Stimulated activated naive CD4-positive, alpha-beta T cell (primary cell): ENCODE data around the gene HELZ2.

Source experiments
- DNase-seq, 6 experiments: peaks; one replicate each; lab custom pipeline; 2025; lab: John Stamatoyannopoulos, UW

HELZ2 gene

GRCh38 chr20:63553933-63554290, 20.1 kb downstream of the HELZ2 start, which contains the start of gene FNDC11:
Gene FNDC11, plus strand, starts transcription at chr20:63554159. Its CDS starts 1,505 bp downstream, at chr20:63555664.
- peak in 4 of 6 experiments; percentile 36 to 65 (median 52) for DNase-seq

GRCh38 chr20:63553251-63553932, 20.6 kb downstream of the HELZ2 start:
- peak; percentile 80 to 98 (median 93) for DNase-seq

GRCh38 chr20:63552481-63553249, 21.4 kb downstream of the HELZ2 start:
- peak in 5 of 6 experiments; percentile 36 to 92 (median 76) for DNase-seq

GRCh38 chr20:63551068-63551467, 23.0 kb downstream of the HELZ2 start:
- DNase-seq, result no peak

- no peak for DNase-seq
These were observed 24.3 kb downstream of the HELZ2 start for GRCh38 chr20:63549679-63550282.

GRCh38 chr20:63549019-63549418, 25.0 kb downstream of the HELZ2 start:
- DNase-seq, result no peak

GRCh38 chr20:63548542-63548941, 25.5 kb downstream of the HELZ2 start:
- no peak for DNase-seq

GRCh38 chr20:63547725-63548480, 26.1 kb downstream of the HELZ2 start, which contains the start of gene SRMS:
Gene SRMS, minus strand, starts transcription at chr20:63547749. Its CDS starts 286 bp downstream, at chr20:63547463.
- DNase-seq, result no peak

GRCh38 chr20:63546956-63547724, 26.9 kb downstream of the HELZ2 start:
- DNase-seq, result no peak

GRCh38 chr20:63546256-63546955, 27.6 kb downstream of the HELZ2 start:
- no peak for DNase-seq

- DNase-seq, result no peak
These were observed 28.2 kb downstream of the HELZ2 start for GRCh38 chr20:63545814-63546213.

- no peak for DNase-seq
These were observed 29.0 kb downstream of the HELZ2 start for GRCh38 chr20:63544958-63545516.

GRCh38 chr20:63544241-63544957, 29.6 kb downstream of the HELZ2 start:
- no peak for DNase-seq

GRCh38 chr20:63543733-63544132, 30.3 kb downstream of the HELZ2 start:
- no peak for DNase-seq

GRCh38 chr20:63543131-63543530, 30.9 kb downstream of the HELZ2 start:
- no peak for DNase-seq

GRCh38 chr20:63542696-63543095, 31.3 kb downstream of the HELZ2 start:
- DNase-seq, result no peak

- no peak for DNase-seq
These were observed 31.9 kb downstream of the HELZ2 start for GRCh38 chr20:63542031-63542559.

GRCh38 chr20:63541371-63541770, 32.7 kb downstream of the HELZ2 start:
- no peak for DNase-seq

- DNase-seq, result no peak
These were observed 33.4 kb downstream of the HELZ2 start for GRCh38 chr20:63540417-63541186.
